Liver (tissue), 9 donors: ENCODE measurements around the gene BIRC6. TPM values are rescaled to one million over a fixed set of nuclear protein-coding genes. Genes with fewer than 3 reads are reported as not detected.
A peak's percentile ranks its signal among the peaks of the same experiment; 100 is the strongest.

Source experiments
- DNase-seq: peaks from one replicate; pipeline ENCODE4 v3.0.0-alpha.2; 2017; ENCODE audit warnings: low spot score
- H3K27ac ChIP-seq, 2 donors: one replicate each; pipeline ENCODE4 v1.7.0; 2013; ENCODE audit warnings: inconsistent platforms in 2 of 2, low read length in 2 of 2, control low read depth in 1 of 2, low read depth in 1 of 2, mild to moderate bottlenecking in 1 of 2
- H3K27me3 ChIP-seq, 4 donors: one replicate each; pipeline versions ENCODE4 v1.6.1 to v1.7.0; 2013; ENCODE audit warnings: low read length in 3 of 4, inconsistent platforms in 1 of 4, mild to moderate bottlenecking in 1 of 4, moderate library complexity in 1 of 4; ENCODE audit not compliant: control insufficient read depth in 4 of 4, insufficient read depth in 4 of 4
- H3K36me3 ChIP-seq, 4 donors: one replicate each; pipeline versions ENCODE4 v1.6.1 to v1.7.0; 2013; ENCODE audit warnings: low read length in 3 of 4, mild to moderate bottlenecking in 3 of 4, low read depth in 1 of 4, moderate library complexity in 1 of 4; ENCODE audit not compliant: control insufficient read depth in 4 of 4, insufficient read depth in 3 of 4
- H3K4me1 ChIP-seq, 4 donors: one replicate each; pipeline versions ENCODE4 v1.6.1 to v1.7.0; 2013; ENCODE audit warnings: low read length in 3 of 4, mild to moderate bottlenecking in 3 of 4, moderate library complexity in 1 of 4; ENCODE audit not compliant: control insufficient read depth in 4 of 4, insufficient read depth in 4 of 4
- H3K4me3 ChIP-seq, 3 donors: one replicate each; pipeline versions ENCODE4 v1.6.1 to v1.7.0; 2013; ENCODE audit warnings: low read length in 3 of 3, control low read depth in 1 of 3, low read depth in 1 of 3, mild to moderate bottlenecking in 1 of 3
- H3K9ac ChIP-seq, 2 donors: one replicate each; pipeline ENCODE4 v1.7.0; 2013; ENCODE audit warnings: low read length in 2 of 2, mild to moderate bottlenecking in 2 of 2, moderate library complexity in 2 of 2, control low read depth in 1 of 2, low read depth in 1 of 2
- H3K9me3 ChIP-seq, 4 donors: one replicate each; pipeline versions ENCODE4 v1.6.1 to v1.7.0; 2013; ENCODE audit warnings: low read length in 3 of 4; ENCODE audit not compliant: control insufficient read depth in 4 of 4
- EGR1 ChIP-seq, 2 donors: IDR thresholded peaks; 2 replicates each; pipeline ENCODE4 v1.6.1; 2016 to 2018; ENCODE audit warnings: antibody characterized with exemption in 2 of 2, low read depth in 2 of 2
- FOXA1 ChIP-seq: IDR thresholded peaks from 2 replicates; pipeline ENCODE4 v1.6.1; 2016; ENCODE audit warnings: antibody characterized with exemption
- FOXA2 ChIP-seq: IDR thresholded peaks from 2 replicates; pipeline ENCODE4 v1.6.1; 2016; ENCODE audit warnings: antibody characterized with exemption
- GABPA ChIP-seq, 2 donors: IDR thresholded peaks in 1 of 2; conservative IDR thresholded peaks in 1 of 2; 2 replicates each; pipeline ENCODE4 v1.6.1; 2016; ENCODE audit warnings: antibody characterized with exemption in 2 of 2, mild to moderate bottlenecking in 1 of 2, moderate library complexity in 1 of 2
- HNF4A ChIP-seq, 2 donors: conservative IDR thresholded peaks; 2 replicates each; pipeline ENCODE4 v1.6.1; 2016; ENCODE audit warnings: antibody characterized with exemption in 2 of 2, mild to moderate bottlenecking in 2 of 2
- HNF4G ChIP-seq: IDR thresholded peaks from 2 replicates; pipeline ENCODE4 v1.6.1; 2016; ENCODE audit warnings: antibody characterized with exemption
- JUND ChIP-seq, 2 donors: IDR thresholded peaks; 2 replicates each; pipeline ENCODE4 v1.6.1; 2016; ENCODE audit warnings: antibody characterized with exemption in 2 of 2
- NR2F2 ChIP-seq: IDR thresholded peaks from 2 replicates; pipeline ENCODE4 v1.6.1; 2016; ENCODE audit warnings: antibody characterized with exemption
- RAD21 ChIP-seq, 2 donors: IDR thresholded peaks; 2 replicates each; pipeline ENCODE4 v1.6.1; 2016; ENCODE audit warnings: antibody characterized with exemption in 2 of 2, mild to moderate bottlenecking in 2 of 2
- SP1 ChIP-seq: IDR thresholded peaks from 2 replicates; pipeline ENCODE4 v1.6.1; 2018; ENCODE audit warnings: antibody characterized with exemption, mild to moderate bottlenecking
- TAF1 ChIP-seq: conservative IDR thresholded peaks from 2 replicates; pipeline ENCODE4 v1.6.1; 2016; ENCODE audit warnings: antibody characterized with exemption, mild to moderate bottlenecking
- WGBS: extraction: QIAGEN DNeasy Blood & Tissue Kit; methylation state at CpG from one replicate; pipeline ENCODE4 v1.1.7; 2013; 5-methylcytosine and 5-hydroxymethylcytosine counted together
- polyA plus RNA-seq, 2 donors: library from polyadenylated mRNA; stranded (reverse) in 1 of 2; unstranded in 1 of 2; fragments of 200-250 nt in 1 of 2; fragments of >200 nt in 1 of 2; fragmentation: Nextera tagmentation in 1 of 2; extraction: Ambion mirVana in 1 of 2; gene quantifications; one replicate each; pipeline versions ENCODE4 v1.2.1 to v1.2.3, GENCODE V29; 2013 to 2015
- total RNA-seq, 2 donors: library from RNA; depleted of rRNA; stranded (reverse); fragments of >200 nt; gene quantifications; one replicate each; pipeline ENCODE4 v1.2.3, GENCODE V29; 2014
- TF ChIP-seq, protein P1 (sequence below): IDR thresholded peaks from 2 replicates; pipeline ENCODE4 v1.6.1; 2016; ENCODE audit warnings: antibody characterized with exemption
- TF ChIP-seq, protein P2 (sequence below): IDR thresholded peaks from 2 replicates; pipeline ENCODE4 v1.6.1; 2016; ENCODE audit warnings: antibody characterized with exemption, mild to moderate bottlenecking
- TF ChIP-seq, protein P3 (sequence below): IDR thresholded peaks from 2 replicates; pipeline ENCODE4 v1.6.1; 2016; ENCODE audit warnings: antibody characterized with exemption
- TF ChIP-seq, protein P4 (sequence below): IDR thresholded peaks from 2 replicates; pipeline ENCODE4 v1.6.1; 2016; ENCODE audit warnings: antibody characterized with exemption
- TF ChIP-seq, protein P5 (sequence below): fragments of 150-350 bp; IDR thresholded peaks from 2 replicates; pipeline ENCODE4 v1.5.1; 2017; ENCODE audit warnings: improper control_type of control experiment, low read depth, low read length; ENCODE audit not compliant: missing input control
- donor health status: healthy.
- donor health status: healthy.
- donor health status: healthy.
- donor health status: healthy.
- donor health status: healthy.

Gene BIRC6
- total and polyA plus RNA-seq, 4 donors = 11.1 to 171 (median 45.2) TPM

DNA sequence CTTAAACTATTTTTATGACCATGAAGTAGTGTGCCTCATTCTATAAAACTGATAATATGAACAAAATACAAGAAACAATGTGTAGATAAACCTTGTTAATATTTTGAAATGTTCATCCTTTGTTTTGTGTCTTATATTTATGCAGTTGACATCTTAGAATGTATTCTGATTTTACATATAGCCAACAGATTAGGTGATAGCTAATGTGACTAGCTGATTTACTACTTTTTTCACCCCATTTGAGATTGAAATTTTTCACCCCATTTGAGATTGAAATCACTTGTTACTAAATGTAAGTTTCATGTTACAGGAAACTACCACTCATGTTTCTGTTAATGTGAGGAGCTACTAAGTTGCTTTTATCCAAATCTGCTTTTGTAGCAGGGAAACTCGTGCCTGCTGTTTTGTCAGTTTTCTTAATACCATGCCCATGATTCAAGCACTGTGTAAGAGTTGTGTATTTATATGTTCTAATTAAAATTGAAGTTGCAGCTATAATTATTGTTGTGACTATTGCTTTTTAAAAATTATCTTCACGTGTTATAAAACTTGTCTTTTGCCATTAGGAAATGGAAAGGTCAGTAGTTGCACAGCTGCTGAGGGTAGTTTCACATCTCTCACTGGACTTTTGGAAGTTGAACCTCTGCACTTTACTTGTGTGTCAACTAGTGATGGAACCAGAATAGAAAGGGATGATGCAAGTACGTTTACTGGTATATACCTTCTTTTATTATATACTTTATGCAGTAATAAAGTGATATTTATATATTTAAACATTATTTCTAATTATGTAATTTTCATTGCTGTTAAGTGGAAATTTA lies 96.6 kb downstream of the BIRC6 start (continued):
- TF ChIP-seq, protein P1, sequence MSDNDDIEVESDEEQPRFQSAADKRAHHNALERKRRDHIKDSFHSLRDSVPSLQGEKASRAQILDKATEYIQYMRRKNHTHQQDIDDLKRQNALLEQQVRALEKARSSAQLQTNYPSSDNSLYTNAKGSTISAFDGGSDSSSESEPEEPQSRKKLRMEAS = peak; percentile 22
- TF ChIP-seq, protein P2, sequence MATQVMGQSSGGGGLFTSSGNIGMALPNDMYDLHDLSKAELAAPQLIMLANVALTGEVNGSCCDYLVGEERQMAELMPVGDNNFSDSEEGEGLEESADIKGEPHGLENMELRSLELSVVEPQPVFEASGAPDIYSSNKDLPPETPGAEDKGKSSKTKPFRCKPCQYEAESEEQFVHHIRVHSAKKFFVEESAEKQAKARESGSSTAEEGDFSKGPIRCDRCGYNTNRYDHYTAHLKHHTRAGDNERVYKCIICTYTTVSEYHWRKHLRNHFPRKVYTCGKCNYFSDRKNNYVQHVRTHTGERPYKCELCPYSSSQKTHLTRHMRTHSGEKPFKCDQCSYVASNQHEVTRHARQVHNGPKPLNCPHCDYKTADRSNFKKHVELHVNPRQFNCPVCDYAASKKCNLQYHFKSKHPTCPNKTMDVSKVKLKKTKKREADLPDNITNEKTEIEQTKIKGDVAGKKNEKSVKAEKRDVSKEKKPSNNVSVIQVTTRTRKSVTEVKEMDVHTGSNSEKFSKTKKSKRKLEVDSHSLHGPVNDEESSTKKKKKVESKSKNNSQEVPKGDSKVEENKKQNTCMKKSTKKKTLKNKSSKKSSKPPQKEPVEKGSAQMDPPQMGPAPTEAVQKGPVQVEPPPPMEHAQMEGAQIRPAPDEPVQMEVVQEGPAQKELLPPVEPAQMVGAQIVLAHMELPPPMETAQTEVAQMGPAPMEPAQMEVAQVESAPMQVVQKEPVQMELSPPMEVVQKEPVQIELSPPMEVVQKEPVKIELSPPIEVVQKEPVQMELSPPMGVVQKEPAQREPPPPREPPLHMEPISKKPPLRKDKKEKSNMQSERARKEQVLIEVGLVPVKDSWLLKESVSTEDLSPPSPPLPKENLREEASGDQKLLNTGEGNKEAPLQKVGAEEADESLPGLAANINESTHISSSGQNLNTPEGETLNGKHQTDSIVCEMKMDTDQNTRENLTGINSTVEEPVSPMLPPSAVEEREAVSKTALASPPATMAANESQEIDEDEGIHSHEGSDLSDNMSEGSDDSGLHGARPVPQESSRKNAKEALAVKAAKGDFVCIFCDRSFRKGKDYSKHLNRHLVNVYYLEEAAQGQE = no peak
- peak; percentile 22 for TF ChIP-seq FOXA2
- no peak for TF ChIP-seq FOXA1
- TF ChIP-seq JUND (IDR thresholded peaks at IDR 0.05) = peak; percentile 55 to 58
- peak; percentile 80 for TF ChIP-seq NR2F2
- TF ChIP-seq RAD21 (IDR thresholded peaks at IDR 0.05) = peak in 1 of 2 donors; percentile 41

DNA sequence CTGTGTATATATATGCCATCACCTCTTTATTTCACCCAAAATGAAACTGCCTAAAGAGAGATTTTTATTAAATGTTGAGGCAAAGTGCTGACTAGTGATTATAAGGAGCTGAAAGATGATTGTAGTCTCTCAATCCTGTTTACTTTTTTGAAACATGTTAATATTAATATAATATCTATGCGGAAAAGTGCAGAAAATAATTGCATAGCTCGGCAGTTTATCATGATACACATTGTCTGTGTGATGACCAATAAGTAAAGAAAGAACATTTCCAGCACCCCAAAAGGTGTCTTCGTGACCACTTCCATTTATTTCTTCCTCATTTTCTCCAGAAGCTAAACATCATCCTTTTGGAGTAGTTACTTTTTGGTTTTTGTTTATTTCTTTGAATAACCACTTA lies 99.0 kb downstream of the BIRC6 start:
- Histone ChIP-seq H3K27ac (no peak overlapping the region), H3K36me3 (peaks cover 0 to 5% (median 2%) of the 10 kb centered on the region in 4 donors), H3K4me1 (no peaks in the 10 kb centered on the region), H3K9me3 (no peaks in the 10 kb centered on the region), H3K27me3 (no peaks in the 10 kb centered on the region), H3K9ac (no peak overlapping the region), H3K4me3 (no peak overlapping the region)
- TF ChIP-seq, protein P3, sequence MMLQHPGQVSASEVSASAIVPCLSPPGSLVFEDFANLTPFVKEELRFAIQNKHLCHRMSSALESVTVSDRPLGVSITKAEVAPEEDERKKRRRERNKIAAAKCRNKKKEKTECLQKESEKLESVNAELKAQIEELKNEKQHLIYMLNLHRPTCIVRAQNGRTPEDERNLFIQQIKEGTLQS = no peak
- TF ChIP-seq SP1 (no peak), FOXA2 (no peak), EGR1 (IDR thresholded peaks at IDR 0.05; ENCODE audit: low read depth in 2 of 2) (no peak), HNF4A (conservative IDR thresholded peaks at IDR 0.05) (no peak), JUND (IDR thresholded peaks at IDR 0.05) (no peak), RAD21 (IDR thresholded peaks at IDR 0.05) (no peak), FOXA1 (no peak), HNF4G (no peak), GABPA (IDR thresholded peaks at IDR 0.05 in 1 of 2, conservative IDR thresholded peaks at IDR 0.05 in 1 of 2) (no peak), TAF1 (no peak), NR2F2 (no peak)
- TF ChIP-seq, protein P4, sequence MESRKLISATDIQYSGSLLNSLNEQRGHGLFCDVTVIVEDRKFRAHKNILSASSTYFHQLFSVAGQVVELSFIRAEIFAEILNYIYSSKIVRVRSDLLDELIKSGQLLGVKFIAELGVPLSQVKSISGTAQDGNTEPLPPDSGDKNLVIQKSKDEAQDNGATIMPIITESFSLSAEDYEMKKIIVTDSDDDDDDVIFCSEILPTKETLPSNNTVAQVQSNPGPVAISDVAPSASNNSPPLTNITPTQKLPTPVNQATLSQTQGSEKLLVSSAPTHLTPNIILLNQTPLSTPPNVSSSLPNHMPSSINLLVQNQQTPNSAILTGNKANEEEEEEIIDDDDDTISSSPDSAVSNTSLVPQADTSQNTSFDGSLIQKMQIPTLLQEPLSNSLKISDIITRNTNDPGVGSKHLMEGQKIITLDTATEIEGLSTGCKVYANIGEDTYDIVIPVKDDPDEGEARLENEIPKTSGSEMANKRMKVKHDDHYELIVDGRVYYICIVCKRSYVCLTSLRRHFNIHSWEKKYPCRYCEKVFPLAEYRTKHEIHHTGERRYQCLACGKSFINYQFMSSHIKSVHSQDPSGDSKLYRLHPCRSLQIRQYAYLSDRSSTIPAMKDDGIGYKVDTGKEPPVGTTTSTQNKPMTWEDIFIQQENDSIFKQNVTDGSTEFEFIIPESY = no peak
- TF ChIP-seq, protein P2 = no peak
- TF ChIP-seq, protein P1 = no peak
- TF ChIP-seq, protein P5, sequence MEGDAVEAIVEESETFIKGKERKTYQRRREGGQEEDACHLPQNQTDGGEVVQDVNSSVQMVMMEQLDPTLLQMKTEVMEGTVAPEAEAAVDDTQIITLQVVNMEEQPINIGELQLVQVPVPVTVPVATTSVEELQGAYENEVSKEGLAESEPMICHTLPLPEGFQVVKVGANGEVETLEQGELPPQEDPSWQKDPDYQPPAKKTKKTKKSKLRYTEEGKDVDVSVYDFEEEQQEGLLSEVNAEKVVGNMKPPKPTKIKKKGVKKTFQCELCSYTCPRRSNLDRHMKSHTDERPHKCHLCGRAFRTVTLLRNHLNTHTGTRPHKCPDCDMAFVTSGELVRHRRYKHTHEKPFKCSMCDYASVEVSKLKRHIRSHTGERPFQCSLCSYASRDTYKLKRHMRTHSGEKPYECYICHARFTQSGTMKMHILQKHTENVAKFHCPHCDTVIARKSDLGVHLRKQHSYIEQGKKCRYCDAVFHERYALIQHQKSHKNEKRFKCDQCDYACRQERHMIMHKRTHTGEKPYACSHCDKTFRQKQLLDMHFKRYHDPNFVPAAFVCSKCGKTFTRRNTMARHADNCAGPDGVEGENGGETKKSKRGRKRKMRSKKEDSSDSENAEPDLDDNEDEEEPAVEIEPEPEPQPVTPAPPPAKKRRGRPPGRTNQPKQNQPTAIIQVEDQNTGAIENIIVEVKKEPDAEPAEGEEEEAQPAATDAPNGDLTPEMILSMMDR = no peak
- DNase-seq = no peak
- 97% methylated on average over 3 of the region's 3 CpGs for WGBS
